Prostate gland (tissue), 2 donors: Measurements from ENCODE around the gene IGF2BP3.

ENCODE experiments used
- POLR2A ChIP-seq: fragments of 450-650 bp; IDR thresholded peaks from one replicate; pipeline ENCODE4 v1.6.1; 2016; ENCODE audit warnings: antibody characterized with exemption, mild to moderate bottlenecking
- TF ChIP-seq, protein P1 (sequence below), 4 experiments: fragments of 200-600 bp in 2 of 4; fragments of 450-650 bp in 2 of 4; sonication (generic) in 2 of 4; IDR thresholded peaks; 1 replicate in 3 of 4; 2 replicates in 1 of 4; pipeline ENCODE4 v1.5.1; 2016 to 2019; ENCODE audit warnings: antibody characterized with exemption in 4 of 4, mild to moderate bottlenecking in 2 of 4, moderate library complexity in 2 of 4

DNA sequence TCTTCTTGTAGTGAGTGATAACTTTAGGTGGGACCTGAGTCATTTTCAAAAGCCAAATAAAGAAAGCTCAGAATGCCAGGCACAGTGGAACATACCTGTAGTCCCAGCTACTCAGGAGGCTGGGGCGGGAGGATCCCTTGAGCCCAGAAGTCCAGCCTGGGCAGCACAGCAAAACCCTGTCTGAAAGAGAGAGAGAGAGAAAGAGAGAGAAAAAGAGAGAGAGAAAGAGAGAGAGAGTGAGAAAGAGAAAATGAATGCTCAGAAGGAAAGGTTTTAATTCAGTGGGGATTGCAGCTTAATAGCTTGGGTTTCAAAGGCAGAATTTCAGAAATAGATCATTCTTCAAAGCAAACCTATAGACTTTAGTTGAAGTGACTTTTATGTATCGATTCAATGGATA is 198.0 kb downstream of the IGF2BP3 start:
- TF ChIP-seq POLR2A: no peak
- TF ChIP-seq, protein P1, sequence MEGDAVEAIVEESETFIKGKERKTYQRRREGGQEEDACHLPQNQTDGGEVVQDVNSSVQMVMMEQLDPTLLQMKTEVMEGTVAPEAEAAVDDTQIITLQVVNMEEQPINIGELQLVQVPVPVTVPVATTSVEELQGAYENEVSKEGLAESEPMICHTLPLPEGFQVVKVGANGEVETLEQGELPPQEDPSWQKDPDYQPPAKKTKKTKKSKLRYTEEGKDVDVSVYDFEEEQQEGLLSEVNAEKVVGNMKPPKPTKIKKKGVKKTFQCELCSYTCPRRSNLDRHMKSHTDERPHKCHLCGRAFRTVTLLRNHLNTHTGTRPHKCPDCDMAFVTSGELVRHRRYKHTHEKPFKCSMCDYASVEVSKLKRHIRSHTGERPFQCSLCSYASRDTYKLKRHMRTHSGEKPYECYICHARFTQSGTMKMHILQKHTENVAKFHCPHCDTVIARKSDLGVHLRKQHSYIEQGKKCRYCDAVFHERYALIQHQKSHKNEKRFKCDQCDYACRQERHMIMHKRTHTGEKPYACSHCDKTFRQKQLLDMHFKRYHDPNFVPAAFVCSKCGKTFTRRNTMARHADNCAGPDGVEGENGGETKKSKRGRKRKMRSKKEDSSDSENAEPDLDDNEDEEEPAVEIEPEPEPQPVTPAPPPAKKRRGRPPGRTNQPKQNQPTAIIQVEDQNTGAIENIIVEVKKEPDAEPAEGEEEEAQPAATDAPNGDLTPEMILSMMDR (IDR thresholded peaks at IDR 0.05): no peak
